ENCODE results near the gene C1orf159.

DNA sequence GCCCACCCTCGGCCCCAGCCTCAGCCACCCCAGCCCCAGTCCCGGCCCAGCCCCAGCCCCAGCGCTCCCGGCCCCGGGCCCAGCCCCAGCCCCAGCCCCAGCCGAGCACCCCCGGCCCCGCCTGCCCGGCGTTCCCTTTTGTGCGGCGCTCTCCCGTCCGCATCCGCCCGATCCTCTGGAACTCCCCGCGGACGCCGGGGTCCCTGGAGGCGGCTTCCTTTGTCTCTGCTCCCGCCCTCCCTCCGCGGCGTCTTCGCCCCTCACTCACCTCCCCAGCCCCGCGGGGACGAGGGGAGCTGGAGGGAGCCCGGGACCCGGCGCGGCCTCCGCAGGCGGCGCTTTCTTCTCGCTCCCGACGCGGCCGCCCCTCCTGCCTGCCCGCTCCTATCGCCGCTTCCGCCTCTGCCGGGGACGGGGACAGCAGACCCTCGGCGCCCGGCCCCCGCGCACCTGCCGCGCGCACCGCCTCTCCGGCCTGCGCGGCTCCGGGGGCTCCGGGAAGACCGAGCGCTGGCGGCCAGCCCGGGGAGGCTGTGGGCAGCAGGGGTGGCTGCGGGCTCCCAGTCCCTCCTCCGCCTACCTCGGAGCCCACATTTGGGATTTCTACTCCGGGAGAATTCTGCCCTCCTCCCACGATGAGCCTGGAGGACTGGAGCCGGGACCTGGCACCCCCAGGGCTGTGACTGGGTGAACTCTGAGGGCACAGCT is 82.0 kb downstream of the C1orf159 start:
- TF ChIP-seq, protein P1, sequence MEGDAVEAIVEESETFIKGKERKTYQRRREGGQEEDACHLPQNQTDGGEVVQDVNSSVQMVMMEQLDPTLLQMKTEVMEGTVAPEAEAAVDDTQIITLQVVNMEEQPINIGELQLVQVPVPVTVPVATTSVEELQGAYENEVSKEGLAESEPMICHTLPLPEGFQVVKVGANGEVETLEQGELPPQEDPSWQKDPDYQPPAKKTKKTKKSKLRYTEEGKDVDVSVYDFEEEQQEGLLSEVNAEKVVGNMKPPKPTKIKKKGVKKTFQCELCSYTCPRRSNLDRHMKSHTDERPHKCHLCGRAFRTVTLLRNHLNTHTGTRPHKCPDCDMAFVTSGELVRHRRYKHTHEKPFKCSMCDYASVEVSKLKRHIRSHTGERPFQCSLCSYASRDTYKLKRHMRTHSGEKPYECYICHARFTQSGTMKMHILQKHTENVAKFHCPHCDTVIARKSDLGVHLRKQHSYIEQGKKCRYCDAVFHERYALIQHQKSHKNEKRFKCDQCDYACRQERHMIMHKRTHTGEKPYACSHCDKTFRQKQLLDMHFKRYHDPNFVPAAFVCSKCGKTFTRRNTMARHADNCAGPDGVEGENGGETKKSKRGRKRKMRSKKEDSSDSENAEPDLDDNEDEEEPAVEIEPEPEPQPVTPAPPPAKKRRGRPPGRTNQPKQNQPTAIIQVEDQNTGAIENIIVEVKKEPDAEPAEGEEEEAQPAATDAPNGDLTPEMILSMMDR (IDR thresholded peaks at IDR 0.05; ENCODE audit: borderline replicate concordance, extremely low read depth, low read length, poor library complexity, severe bottlenecking) = no peak
- TF ChIP-seq EZH2 (IDR thresholded peaks at IDR 0.05; ENCODE audit: borderline replicate concordance, low read depth, low read length, severe bottlenecking) = no peak

All from DND-41 (cell line).